ENCODE measurements around the gene PHF2.
A peak's percentile ranks its signal among the peaks of the same experiment; 100 is the strongest.

The PHF2 gene

DNA sequence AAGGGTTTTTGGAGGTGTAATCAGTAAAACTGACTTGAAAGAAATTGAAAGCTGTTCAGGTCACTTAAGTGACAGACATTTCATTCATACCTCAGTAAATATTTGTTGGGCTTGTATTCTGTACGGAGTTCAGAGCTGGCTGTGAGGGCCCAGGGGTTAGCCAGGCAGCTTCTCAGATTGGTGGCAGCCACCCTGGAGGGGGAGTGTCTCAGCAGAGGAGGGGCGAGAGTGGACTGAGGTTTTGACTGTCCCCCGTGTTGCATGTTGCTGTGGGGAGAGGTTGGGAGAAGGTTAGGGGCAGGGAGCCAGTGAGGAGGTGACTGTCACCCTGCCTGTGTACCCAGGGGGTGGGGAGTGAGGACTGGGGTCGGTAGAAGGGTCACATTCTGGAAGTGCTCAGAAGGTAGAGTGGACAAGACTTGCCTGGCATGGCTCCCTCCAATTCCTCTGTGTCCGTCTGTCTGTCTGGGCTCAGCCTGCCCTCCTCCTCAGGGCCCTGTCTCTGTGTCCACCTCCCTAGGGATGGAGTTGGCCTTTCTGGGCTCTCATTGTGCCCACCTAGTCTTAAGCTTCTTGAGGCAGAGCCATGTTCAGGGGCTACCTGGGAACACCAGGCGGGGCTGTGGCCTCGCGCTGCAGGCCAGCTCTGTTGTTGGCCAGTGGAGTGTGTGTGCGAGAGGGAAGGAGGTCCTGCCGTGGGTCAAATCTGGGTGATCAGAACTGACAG, 4.4 kb downstream of the PHF2 start:
- intact Hi-C loops (cut with DNase I) = no loop called here
- peak in 8 of 42 donors; percentile 8 to 40 (median 14) for DNase-seq

DNA sequence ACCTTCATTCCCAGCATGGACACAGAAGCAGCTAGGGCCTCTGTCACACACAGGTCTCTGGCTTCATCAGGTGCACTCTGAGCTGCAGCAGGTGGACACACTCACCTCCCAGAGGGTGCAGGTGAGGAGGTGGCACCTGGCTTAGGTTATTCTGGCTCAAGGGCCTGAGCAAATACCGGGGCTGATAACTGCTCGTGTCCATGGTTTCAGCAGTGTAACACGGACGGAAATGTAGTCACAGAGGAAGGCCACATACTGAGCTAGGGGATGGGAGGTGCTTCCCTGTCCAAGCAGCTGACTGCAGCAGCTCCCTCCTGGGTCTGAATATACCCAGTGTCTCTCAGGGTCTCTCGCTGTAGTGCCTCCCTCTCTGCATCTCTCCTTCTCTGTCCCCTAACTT, 5.7 kb downstream of the PHF2 start:
- DNase-seq = peak in 9 of 42 donors; percentile 6 to 36 (median 14)

DNA sequence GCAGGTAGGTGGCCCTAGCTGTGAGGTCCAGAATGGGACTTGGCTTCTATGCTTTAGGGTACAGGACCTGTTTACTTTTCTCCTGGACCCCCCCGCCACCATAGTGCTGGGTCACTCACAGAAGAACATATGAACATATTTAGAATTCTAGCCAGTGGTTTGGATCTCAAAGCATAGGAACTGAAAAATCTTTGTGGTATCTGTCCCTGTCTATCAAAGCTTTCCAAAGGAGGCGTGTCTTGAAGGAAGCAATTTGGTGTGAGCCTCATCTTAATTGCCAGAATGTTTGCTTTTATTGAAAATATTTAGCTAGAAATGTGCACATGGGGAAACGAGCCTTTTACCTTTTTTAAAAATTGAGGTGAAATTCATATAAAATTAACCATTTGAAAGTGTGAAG, 6.2 kb downstream of the PHF2 start:
- intact Hi-C loops (cut with DNase I) = no loop called here
- peak in 4 of 42 donors; percentile 6 to 34 (median 16) for DNase-seq

More for the DNA sequence above, 5.7 kb downstream of the PHF2 start:
- intact Hi-C loops (cut with DNase I) = no loop called here

DNA sequence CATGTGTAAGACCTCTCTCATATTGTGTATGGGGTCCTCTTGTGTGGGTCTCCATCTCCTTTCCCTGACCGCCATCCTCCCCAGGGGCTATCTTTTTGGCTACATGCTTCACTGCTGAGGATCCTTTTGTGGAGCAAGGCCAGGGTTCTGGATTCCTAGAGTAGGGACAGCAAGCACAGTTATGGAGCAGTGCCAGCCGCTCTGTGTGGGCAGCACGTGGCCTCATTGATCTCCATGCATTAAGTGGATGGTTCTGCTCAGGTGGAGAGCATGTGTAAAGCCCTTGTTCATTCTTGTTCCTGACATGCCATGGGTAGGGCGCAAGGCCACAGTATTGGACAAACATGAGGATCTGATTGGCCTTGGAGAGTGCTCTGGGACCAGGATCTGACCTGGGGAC, 8.9 kb downstream of the PHF2 start:
- intact Hi-C loops (cut with DNase I) = no loop called here
- peak in 5 of 42 donors; percentile 4 to 33 (median 13) for DNase-seq

DNA sequence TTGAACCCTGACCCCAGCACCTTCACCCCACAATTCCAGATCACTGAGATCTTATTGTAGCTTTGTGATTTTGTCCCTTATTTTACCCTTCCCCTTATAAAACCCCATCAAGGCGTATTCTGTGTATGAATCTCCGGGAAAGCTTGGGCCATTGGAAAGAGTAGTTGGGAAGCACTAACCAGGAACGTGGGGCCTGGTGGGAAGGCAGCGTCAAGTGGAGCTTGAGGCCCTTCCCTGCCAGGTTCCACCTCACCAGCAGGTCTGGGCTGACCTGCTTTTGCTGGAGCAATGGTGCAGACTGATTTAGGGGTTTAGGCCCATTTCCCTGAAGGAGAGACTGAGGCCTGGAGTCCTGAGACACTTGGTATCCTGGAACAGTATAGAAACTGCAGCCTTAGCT, 9.3 kb downstream of the PHF2 start:
- peak in 1 of 42 donors; percentile 37 for DNase-seq
- intact Hi-C loops (cut with DNase I) = no loop called here

DNA sequence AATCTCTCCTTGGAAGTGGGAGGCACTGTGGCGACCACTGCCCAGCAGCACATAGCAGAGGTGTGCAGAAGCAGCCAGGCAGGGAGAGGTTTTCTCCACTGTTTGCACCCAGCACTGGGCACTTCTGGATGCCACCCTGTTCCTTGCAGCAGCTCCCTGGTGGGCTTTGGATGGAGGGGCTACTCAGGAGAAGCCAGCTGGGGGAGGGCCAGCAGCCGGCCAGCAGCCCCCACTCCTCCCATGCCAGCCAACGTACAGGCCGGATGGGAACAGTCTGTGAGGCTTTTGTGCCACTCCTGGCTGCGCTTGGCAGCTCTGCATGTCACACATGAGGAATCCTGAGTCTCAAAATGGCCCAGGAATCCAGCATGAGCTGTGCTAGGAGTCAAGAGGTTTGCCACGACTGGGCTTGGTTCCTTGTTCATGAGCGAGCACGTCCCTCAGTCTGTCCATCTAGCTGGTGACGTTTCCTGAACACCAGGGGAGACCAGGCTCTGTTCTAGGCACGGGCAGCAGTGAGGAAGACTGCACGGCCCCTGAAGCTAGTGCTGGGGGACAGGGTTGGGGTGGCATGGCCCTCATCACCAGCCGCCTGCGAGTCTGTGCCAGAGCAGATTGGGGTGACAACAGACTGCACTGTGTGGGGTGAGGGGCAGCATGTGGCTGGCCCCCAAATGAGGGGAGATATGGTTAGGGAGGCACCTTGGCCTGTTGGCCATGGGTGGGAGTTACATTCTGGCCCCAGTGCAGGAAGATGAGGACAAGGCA, 10.1 kb downstream of the PHF2 start:
- peak in 4 of 42 donors; percentile 2 to 29 (median 14) for DNase-seq
- intact Hi-C loops (cut with DNase I) = no loop called here

DNA sequence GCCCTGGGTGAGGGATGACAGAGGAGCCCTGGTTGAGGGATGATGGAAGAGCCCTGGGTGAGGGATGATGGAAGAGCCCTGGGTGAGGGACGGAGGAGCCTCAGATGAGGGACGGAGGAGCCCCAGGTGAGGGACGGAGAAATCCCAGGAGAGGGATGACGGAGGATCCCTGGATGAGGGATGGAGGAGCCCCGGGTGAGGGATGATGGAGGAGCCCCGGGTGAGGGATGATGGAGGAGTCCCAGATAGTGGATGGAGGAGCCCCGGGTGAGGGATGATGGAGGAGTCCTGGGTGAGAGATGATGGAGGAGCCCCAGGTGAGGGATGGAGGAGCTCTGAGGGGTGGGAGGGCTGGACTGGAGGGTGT, 10.9 kb downstream of the PHF2 start:
- intact Hi-C loops (cut with DNase I) = no loop called here
- DNase-seq = no peak

DNA sequence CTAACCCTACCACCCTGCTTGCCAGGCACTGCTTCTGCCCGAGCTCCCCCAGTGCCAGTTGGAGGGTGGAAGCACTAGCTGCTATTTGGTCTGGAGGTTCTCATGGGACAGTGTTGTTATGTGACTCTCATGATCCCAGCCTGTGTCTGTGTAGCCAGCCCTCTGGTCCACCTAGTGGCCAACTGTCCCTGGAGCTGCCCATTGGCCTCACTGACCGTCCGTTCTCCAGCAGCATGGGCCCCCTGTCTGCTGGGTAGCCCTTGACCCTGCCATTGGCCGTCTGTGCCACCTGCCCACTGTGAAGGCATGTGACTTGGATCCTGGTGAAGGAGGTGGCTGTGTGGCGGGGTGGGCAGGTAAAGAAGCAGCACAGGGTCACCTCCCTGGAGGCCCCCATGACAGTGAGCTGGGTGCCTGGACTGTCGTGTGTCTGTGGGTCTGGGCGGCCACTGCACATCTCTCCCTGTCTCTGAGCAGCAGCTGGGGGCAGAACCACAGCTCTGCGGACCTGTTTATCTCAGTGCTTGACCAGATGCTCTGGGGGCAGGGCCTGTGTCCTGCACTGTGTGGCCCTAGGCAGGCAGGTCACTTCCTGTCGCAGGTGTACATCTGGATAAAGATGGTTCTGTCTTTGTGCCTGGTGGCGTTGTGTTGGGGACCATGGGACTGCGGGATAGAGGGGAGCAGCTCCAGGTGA, 11.4 kb downstream of the PHF2 start:
- intact Hi-C loops (cut with DNase I) = no loop called here
- DNase-seq = peak in 1 of 42 donors; percentile 14

DNA sequence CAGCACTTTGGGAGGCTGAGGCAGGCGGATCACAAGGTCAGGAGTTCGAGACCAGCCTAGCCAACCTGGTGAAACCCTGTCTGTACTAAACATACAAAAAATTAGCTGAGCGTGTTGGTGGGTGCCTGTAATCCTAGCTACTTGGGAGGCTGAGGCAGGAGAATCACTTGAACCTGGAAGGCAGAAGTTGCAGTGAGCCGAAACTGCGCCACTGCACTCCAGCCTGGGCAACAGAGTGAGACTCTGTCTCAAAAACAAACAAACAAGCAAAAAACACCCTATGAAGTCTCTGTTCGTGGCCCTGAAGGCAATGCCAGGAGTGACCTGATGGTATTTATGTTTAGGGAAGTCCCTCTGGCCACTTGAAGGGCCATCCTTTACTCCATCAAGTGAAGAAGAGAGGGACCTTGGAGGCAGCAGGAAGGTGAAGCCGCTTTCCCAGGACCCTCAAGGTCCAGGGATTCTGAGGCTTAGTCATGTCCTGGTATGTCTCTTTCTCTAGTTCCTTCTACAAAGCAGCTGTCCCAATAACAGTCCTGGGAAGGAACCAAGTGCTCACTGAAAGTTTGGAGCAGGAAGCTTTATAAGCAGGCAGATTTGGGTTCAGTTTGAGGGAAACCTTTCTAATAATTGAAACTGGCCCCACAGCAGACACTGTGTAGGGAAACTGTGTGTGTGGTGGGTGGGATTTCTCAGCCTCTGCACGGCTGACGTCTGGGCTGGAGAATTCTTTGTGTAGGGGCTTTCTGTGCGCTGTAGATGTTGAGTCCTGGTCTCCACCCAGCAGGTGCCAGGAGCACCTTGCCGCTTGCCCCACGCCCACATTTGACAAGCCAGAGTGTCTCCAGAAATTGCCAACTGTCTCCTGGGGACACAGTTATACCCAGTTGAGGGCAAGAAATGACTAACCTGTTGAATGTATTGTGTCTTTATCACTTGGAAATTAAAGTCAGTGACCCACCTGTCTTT, 12.5 kb downstream of the PHF2 start:
- intact Hi-C loops (cut with DNase I) = no loop called here
- DNase-seq = peak in 1 of 42 donors; percentile 10

DNA sequence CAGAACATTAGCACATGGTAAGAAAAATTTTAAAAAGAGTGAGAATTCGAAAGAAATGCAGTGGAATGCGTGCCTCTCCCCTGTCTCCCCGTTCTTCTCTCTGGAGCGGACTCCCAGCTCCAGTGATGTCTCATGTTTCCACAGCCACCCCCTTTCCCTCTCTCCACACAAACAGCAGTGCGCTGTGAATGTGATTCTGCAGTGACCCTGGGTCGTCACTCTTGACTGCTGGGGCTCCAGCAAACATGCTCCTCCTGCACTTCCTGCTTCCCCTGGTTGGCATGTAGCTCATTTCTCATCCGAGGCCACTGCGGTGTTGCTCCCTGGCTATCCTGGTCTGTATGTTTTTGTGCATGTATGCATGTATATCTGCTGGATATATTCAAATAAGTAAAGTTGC, 13.3 kb downstream of the PHF2 start:
- intact Hi-C loops (cut with DNase I) = no loop called here
- DNase-seq = peak in 3 of 42 donors; percentile 10 to 41 (median 14)

DNA sequence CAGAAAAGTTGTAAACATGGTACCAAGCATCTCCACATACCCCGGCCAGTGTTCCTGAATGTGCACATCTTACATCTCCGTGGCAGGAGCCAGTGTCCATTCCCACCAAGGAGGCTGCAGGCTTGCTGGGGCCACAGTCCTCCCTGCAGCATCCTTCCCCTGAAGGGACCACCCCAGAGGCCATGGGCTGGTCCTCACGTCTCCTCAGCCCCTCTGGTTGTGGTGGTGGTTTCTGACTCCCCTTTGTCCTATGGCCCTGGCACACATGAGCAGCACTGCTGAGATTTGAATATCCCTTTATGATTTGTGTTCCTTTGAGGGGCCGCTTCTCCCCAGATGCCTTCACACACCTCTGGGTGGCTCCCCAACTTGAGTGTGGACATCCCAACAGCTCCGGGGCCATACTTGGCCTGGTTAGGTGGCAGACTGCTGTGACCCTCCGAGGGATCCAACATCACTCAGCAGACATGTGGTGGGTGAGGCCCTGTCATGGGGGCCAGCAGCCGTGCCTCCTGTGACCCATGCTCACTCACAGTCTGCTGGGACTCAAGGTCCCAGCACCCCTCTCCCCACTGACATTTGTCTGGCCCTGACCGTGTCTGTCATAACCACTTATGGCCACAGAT, 14.3 kb downstream of the PHF2 start:
- peak in 4 of 42 donors; percentile 7 to 36 (median 23) for DNase-seq
- intact Hi-C loops (cut with DNase I) = no loop called here

DNA sequence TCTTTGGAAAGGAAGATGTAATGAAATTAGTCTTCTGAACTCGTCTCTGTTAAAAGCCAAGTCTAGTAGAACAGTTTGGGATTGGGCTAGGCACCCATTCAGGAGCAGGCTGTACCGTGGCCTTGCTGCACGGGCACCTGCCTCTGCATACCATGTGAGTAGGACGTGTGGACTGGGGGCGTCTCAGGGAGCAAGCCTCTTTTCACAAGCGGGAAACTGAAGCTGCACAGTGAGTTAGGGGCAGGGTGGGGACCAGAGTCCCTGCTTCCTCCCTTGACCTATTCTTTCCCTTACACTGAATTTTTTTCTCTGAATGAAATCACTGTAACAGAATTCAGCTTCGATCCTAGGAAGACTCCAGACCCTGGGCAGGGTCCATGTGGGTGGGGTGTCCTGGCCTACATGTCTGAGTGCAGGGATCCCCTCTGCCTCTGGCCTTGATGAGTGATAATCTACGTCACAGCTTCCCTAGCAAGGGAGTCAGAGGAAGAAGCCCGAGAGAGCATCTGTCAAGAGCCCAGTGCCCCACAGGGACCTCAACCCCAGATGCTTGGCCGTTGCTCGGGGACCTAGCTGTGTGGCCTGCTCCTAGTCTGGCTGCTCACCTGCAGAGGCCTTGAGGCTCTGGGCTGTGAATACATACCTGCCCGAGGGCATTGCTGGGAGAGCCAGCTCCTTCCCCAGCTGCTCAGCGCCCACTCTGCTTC, 15.1 kb downstream of the PHF2 start:
- intact Hi-C loops (cut with DNase I) = no loop called here

DNA sequence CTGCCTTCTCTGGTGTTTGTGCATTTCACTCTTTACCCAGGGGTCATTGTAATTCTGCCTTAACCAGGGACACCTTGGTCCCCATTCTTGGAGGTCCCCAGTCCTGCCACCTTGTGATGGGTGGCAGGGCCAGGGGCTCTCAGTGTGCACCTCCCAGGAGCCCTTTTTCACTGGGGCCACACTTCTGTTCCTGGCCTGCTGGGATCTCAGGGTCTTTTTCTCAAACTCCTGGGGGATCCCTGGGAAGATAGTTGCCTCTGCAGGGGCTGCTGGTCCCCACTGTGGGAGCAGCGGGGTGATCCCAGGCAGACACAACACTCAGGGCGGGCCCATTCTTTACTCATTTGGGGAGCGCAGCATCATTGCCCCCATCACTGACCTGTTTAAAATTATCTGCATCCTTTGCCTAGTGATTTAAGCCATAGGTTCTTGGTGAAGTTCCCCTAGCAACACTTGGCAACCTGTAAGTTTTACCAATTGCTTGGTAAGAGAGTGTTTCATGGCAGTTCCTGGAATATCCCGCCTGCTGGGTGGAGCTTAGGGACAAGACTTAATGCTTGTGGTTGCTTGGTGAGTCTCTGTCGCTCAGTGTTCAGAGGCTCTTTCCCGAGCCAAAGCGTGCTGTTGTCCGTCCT, 15.7 kb downstream of the PHF2 start:
- intact Hi-C loops (cut with DNase I) = no loop called here
- DNase-seq = peak in 3 of 42 donors; percentile 7 to 31 (median 13)

More for the DNA sequence above, 15.1 kb downstream of the PHF2 start:
- peak in 6 of 42 donors; percentile 8 to 51 (median 25) for DNase-seq

DNA sequence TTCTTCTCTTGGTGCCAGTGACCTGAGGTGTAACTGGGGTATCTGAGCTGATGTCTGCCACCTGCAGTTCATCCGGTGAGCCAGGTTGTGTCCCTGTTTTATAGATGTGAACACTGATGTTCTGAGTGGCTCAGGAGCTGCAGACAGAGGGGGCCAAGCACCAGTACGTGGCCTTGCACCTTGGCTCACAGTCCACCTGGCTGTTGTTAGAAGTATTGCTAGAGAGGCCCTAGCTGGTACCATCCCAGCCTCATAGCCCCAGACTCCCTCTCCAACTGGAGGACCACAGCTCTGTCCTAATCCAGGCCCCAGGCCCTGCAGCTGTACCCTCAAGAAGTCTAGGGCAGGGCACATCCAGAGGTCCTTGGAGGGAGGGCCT, 16.2 kb downstream of the PHF2 start:
- peak in 7 of 42 donors; percentile 8 to 45 (median 20) for DNase-seq

DNA sequence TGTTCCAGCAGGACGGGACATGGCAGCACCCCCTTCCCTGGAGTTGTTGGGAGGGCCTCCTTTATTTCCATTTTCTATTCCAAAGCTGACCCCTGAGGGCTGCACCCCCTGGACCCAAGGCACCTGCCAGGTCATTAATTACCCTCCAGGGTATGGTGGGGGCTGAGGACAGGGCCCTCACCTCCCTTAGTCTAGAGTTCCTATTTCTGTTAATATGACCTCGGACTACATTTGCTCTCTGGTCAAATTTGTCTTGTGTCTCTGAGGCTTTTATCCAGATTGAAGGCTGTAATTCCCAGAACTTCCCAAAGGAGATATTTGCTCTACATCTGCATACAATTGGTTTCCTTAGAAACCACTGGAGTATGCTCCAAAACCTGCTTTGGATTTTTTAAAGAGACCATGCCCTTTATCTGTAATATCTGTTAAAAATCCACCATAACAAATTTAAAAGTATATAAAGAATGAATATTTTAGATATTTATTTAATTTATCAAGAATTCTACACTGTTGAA, 16.8 kb downstream of the PHF2 start:
- intact Hi-C loops (cut with DNase I) = no loop called here
- DNase-seq = peak in 2 of 42 donors; percentile 1 to 35

More for the DNA sequence above, 16.2 kb downstream of the PHF2 start:
- intact Hi-C loops (cut with DNase I) = no loop called here

DNA sequence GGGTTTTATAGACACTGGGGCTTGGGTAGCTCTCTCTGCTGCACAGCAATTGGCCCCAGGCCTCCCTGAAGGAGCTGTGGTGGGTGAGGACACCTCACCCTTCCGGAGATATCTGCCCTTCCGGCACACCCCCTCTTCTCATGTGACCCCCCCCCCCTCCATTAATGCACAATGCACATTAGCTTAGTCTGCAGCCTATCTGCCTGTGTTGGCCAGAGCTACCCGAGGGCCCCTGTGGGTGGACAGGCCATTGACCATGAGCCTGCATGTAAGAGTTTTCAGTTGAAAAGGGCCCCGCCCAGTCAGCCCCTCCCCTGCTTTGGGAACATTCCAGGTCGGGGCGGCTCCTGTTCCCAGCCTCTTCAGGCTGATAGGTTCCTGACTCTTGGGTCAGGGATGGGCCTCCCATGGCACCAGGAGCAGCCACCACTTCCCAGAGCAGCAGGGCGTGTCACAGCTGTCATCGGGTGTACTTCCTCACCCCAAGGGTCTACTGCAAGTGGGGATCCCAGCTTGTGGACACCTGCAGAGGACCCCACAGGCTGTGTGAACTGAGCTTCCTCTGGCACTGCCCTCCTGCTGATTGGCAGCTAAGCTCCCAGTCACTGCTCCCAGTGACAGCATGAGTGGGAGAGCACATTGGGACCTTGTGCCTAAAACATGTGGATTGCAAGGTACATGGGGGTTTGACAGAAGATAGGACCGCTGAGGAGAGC, 17.8 kb downstream of the PHF2 start:
- peak in 8 of 42 donors; percentile 1 to 42 (median 20) for DNase-seq
- intact Hi-C loops (cut with DNase I) = no loop called here

Data from head of caudate nucleus (tissue), 42 donors.